Measurements from ENCODE around the gene RCAN3. TPM values are rescaled to one million over a fixed set of nuclear protein-coding genes. Genes with fewer than 3 reads are reported as not detected.
"Not testable (repeated sequence)": the region's sequence is repeated elsewhere in the genome, so short reads cannot be mapped to it uniquely, and the experiment has no call there.

Gene RCAN3
- total RNA-seq, 1 experiment from 2014 or later, result 25.6 TPM

DNA sequence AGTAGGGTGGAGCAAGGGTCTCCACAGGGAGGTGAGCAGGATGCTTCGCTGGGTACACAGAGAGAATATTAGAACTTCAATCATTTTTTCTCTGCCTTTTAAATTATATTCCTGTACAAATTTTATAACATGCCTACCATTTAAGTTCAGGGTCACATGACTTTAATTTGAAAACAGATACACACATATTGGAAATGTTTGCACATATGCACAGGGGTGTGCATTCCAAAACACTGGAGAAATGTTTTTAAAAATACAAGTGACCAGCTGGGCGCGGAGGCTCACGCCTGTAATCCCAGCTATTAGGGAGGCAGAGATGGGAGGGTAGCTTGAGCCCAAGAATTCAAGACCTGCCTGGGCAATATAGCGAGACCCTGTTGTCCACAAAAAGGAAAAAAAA lies 47.4 kb upstream of the RCAN3 start:
- ChIA-PET CTCF (no interaction called here), POLR2A (ENCODE audit: unreplicated experiment) (interaction anchor here (0.6 kb wide), 1 partner anchor 1304 kb away, joined by 4 read pairs; no protein-coding TSS in a partner anchor)
- Histone ChIP-seq H3K4me1 (ENCODE audit: insufficient read depth, low read length) (no peaks in the 10 kb centered on the region), H3K9me3 (ENCODE audit: low read length) (no peaks in the 10 kb centered on the region), H3K79me2 (ENCODE audit: low read length) (no peaks in the 10 kb centered on the region), H3F3A (ENCODE audit: low read length, unreplicated experiment) (no peaks in the 10 kb centered on the region), H3K9ac (ENCODE audit: low read length) (no peak overlapping the region), H3K27ac (ENCODE audit: low read length) (no peak overlapping the region), H2AFZ (ENCODE audit: low read length) (no peak overlapping the region), H4K20me1 (ENCODE audit: low read length) (no peaks in the 10 kb centered on the region), H3K4me3 (ENCODE audit: low read length) (no peak overlapping the region), H3K9me2 (replicated peaks; ENCODE audit: low read length) (no peaks in the 10 kb centered on the region), H3K36me3 (ENCODE audit: low read depth, low read length) (peaks cover 51% of the 10 kb centered on the region), H3K27me3 (ENCODE audit: low read length) (no peaks in the 10 kb centered on the region), H3K4me2 (ENCODE audit: low read length) (no peak overlapping the region)
- TF ChIP-seq, protein P1, sequence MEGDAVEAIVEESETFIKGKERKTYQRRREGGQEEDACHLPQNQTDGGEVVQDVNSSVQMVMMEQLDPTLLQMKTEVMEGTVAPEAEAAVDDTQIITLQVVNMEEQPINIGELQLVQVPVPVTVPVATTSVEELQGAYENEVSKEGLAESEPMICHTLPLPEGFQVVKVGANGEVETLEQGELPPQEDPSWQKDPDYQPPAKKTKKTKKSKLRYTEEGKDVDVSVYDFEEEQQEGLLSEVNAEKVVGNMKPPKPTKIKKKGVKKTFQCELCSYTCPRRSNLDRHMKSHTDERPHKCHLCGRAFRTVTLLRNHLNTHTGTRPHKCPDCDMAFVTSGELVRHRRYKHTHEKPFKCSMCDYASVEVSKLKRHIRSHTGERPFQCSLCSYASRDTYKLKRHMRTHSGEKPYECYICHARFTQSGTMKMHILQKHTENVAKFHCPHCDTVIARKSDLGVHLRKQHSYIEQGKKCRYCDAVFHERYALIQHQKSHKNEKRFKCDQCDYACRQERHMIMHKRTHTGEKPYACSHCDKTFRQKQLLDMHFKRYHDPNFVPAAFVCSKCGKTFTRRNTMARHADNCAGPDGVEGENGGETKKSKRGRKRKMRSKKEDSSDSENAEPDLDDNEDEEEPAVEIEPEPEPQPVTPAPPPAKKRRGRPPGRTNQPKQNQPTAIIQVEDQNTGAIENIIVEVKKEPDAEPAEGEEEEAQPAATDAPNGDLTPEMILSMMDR (conservative IDR thresholded peaks at IDR 0.05; ENCODE audit: low read depth, low read length), result no peak
- TF ChIP-seq EZH2 (IDR thresholded peaks at IDR 0.05; ENCODE audit: low read length, unreplicated experiment) (no peak), EZH2phosphoT487 (IDR thresholded peaks at IDR 0.05; ENCODE audit: borderline replicate concordance, low read length) (no peak)
- ATAC-seq (no peak), DNase-seq (no peak)
- intact Hi-C loops (cut with micrococcal nuclease), result no loop called here
- no TSS peak for BruUV-seq (replicated peaks)

DNA sequence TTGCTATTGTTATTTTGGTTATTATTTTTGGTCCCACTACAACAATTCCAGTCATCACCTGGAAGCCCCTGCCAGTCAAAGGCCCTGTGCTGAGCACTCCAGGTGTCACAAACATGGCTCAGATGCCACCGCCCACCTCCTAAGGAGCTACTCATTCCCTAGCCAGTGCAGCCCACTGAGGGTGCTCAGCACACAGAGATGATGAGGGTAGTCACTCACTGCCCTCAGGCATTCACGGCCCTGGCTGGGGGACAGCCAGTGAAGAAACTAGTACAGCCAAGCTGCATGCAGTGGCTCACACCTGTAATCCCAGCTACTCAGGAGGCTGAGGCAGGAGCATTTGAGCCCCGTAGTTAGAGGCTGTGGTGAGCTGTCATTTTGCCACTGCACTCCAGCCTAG lies 44.8 kb upstream of the RCAN3 start:
- no peak overlapping the region for H2AFZ ChIP-seq (ENCODE audit: low read length)
- TF ChIP-seq, protein P1 (conservative IDR thresholded peaks at IDR 0.05; ENCODE audit: low read depth, low read length), result no peak
- TF ChIP-seq EZH2phosphoT487 (IDR thresholded peaks at IDR 0.05; ENCODE audit: borderline replicate concordance, low read length) (no peak), EZH2 (IDR thresholded peaks at IDR 0.05; ENCODE audit: low read length, unreplicated experiment) (no peak)
- peaks cover 53% of the 10 kb centered on the region for H3K36me3 ChIP-seq (ENCODE audit: low read depth, low read length)
- H3K27me3 ChIP-seq (ENCODE audit: low read length), result no peaks in the 10 kb centered on the region
- H3F3A ChIP-seq (ENCODE audit: low read length, unreplicated experiment), result no peaks in the 10 kb centered on the region
- ATAC-seq (no peak), DNase-seq (no peak)
- H3K4me3 ChIP-seq (ENCODE audit: low read length), result no peak overlapping the region
- peaks cover 8% of the 10 kb centered on the region; the same call in 1 of the 2 replicates for H3K9me3 ChIP-seq (ENCODE audit: low read length)
- H3K4me1 ChIP-seq (ENCODE audit: insufficient read depth, low read length), result peaks cover 4% of the 10 kb centered on the region; the same call in 1 of the 2 replicates
- H3K4me2 ChIP-seq (ENCODE audit: low read length), result no peak overlapping the region
- no TSS peak for BruUV-seq (replicated peaks)
- H3K9me2 ChIP-seq (replicated peaks; ENCODE audit: low read length), result no peaks in the 10 kb centered on the region
- CTCF ChIA-PET, result no interaction called here
- no peak overlapping the region for H3K27ac ChIP-seq (ENCODE audit: low read length)
- H4K20me1 ChIP-seq (ENCODE audit: low read length), result no peaks in the 10 kb centered on the region
- intact Hi-C loops (cut with micrococcal nuclease), result no loop called here
- no peak overlapping the region for H3K9ac ChIP-seq (ENCODE audit: low read length)
- no peaks in the 10 kb centered on the region for H3K79me2 ChIP-seq (ENCODE audit: low read length)
- POLR2A ChIA-PET (ENCODE audit: unreplicated experiment), result no interaction called here

DNA sequence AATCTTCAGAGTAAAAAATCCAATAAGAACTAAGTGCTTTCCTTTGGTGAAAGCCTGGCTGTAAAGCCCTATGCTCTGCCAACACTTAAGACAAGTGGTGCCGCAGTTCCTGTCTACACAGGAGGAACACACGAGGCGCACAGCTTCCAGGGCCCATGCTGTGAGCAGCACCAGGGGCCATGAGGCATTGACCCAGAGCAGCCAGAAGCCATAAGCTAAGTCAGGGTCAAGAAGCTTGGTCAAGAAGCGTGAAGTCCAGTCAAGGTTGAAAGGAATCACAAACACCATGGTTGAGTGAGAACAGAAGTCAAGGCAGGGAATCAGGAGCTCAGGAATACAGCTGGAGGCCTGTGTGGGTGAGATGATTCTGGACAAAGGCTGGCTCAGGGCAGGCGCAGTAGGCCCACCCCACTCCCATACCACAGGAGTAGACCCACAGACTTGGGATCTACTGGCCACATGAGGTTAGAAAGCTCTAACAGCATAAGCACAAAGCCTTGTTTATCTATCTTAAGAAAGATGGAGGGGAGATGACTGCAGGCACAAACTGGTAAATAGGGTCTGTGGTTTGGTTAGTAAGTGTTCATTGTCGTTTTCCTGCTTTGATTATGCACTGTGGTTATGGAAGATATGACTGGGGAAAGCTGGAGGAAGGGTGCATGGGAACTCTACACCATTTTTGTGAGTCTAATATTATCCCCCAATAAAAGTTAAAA lies 42.9 kb upstream of the RCAN3 start:
- Histone ChIP-seq H2AFZ (ENCODE audit: low read length) (no peak overlapping the region), H3K9me2 (replicated peaks; ENCODE audit: low read length) (no peaks in the 10 kb centered on the region), H3K27me3 (ENCODE audit: low read length) (no peaks in the 10 kb centered on the region), H3K4me2 (ENCODE audit: low read length) (no peak overlapping the region), H3K36me3 (ENCODE audit: low read depth, low read length) (peaks cover 45% of the 10 kb centered on the region), H3K4me1 (ENCODE audit: insufficient read depth, low read length) (peaks cover 4% of the 10 kb centered on the region; the same call in 1 of the 2 replicates), H3F3A (ENCODE audit: low read length, unreplicated experiment) (no peaks in the 10 kb centered on the region), H3K4me3 (ENCODE audit: low read length) (no peak overlapping the region), H3K9me3 (ENCODE audit: low read length) (peaks cover 8% of the 10 kb centered on the region; the same call in 1 of the 2 replicates), H4K20me1 (ENCODE audit: low read length) (no peaks in the 10 kb centered on the region), H3K27ac (ENCODE audit: low read length) (no peak overlapping the region), H3K79me2 (ENCODE audit: low read length) (no peaks in the 10 kb centered on the region), H3K9ac (ENCODE audit: low read length) (no peak overlapping the region)
- TF ChIP-seq EZH2 (IDR thresholded peaks at IDR 0.05; ENCODE audit: low read length, unreplicated experiment), result no peak
- TF ChIP-seq, protein P1 (conservative IDR thresholded peaks at IDR 0.05; ENCODE audit: low read depth, low read length), result no peak
- no peak for TF ChIP-seq EZH2phosphoT487 (IDR thresholded peaks at IDR 0.05; ENCODE audit: borderline replicate concordance, low read length)
- intact Hi-C loops (cut with micrococcal nuclease), result loop anchor here (5.0 kb wide), 1 partner anchor 42 kb away; the partner anchor contains the start of gene NIPAL3
- BruUV-seq (replicated peaks), result no TSS peak
- ChIA-PET CTCF (no interaction called here), POLR2A (ENCODE audit: unreplicated experiment) (no interaction called here)
- DNase-seq, result no peak
- no peak for ATAC-seq

DNA sequence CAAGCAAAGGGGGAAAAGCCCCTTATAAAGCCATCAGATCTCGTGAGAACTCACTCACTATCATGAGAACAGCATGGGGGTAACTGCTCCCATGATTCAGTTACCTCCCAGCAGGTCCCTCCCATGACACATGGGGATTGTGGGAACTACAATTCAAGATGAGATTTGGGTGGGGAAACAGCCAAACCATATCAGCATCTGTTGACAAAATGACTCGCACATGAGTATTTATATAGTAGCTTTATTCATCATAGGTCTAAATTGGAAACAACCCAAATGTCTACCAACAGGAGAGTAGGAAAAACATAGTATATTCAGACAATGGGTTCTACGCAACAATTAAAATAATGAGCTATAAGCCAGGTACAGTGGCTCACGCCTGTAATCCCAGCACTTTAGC lies 40.5 kb upstream of the RCAN3 start:
- POLR2A ChIA-PET (ENCODE audit: unreplicated experiment); H3K4me2 ChIP-seq (ENCODE audit: low read length); H3K4me3 ChIP-seq (ENCODE audit: low read length); H3K4me1 ChIP-seq (ENCODE audit: insufficient read depth, low read length); BruUV-seq (replicated peaks); H4K20me1 ChIP-seq (ENCODE audit: low read length); H3K9ac ChIP-seq (ENCODE audit: low read length); H3K27me3 ChIP-seq (ENCODE audit: low read length); H2AFZ ChIP-seq (ENCODE audit: low read length); H3K9me3 ChIP-seq (ENCODE audit: low read length); H3K9me2 ChIP-seq (replicated peaks; ENCODE audit: low read length); H3F3A ChIP-seq (ENCODE audit: low read length, unreplicated experiment); H3K79me2 ChIP-seq (ENCODE audit: low read length): not testable (repeated sequence)
- peak overlapping the region; percentile 71 for H3K27ac ChIP-seq (ENCODE audit: low read length)
- peaks cover 36% of the 10 kb centered on the region for H3K36me3 ChIP-seq (ENCODE audit: low read depth, low read length)
- peak; percentile 93 for ATAC-seq
- intact Hi-C loops (cut with micrococcal nuclease), result loop anchor here (5.0 kb wide), 1 partner anchor 45 kb away; the partner anchor contains the start of gene NIPAL3
- peak; percentile 88 for DNase-seq
- CTCF ChIA-PET, result interaction anchor here (0.6 to 1.0 kb wide), 2 partner anchors 116 to 312 kb away, joined by 4 to 8 read pairs; no protein-coding TSS in a partner anchor

Measured in PC-3 (cell line).